H1 (cell line): ENCODE measurements around the gene CFLAR. TPM values are rescaled to one million over a fixed set of nuclear protein-coding genes. Genes with fewer than 3 reads are reported as not detected.

Experiments
- CTCF ChIA-PET: fragments of 300-600 bp; sonication (Branson Sonifier 250); formaldehyde crosslinking; loops from one replicate; lab custom pipeline; 2021; ENCODE audit not compliant: partially characterized antibody; lab: Charles Lee
- POLR2A ChIA-PET: fragments of 300-600 bp; sonication (Branson Sonifier 250); formaldehyde crosslinking; loops from one replicate; lab custom pipeline; 2021; ENCODE audit warnings: inconsistent platforms; ENCODE audit not compliant: partially characterized antibody; lab: Charles Lee
- DNase-seq, 2 experiments: peaks; one replicate each; pipeline versions ENCODE4 v3.0.0 to v3.0.0-alpha.2; 2010 to 2022; ENCODE audit warnings: low spot score in 2 of 2, low read depth in 1 of 2, mixed read lengths in 1 of 2
- FAIRE-seq: peaks from 2 replicates; lab custom pipeline; 2011; peaks lifted over from hg19 to GRCh38; lab: Jason Lieb, UNC
- H2AFZ ChIP-seq: 2 replicates; pipeline ENCODE4 v1.8.1; 2012; ENCODE audit warnings: low read length, inconsistent platforms
- H2AK5ac ChIP-seq: 2 replicates; pipeline ENCODE4 v1.6.1; 2013; ENCODE audit warnings: low read depth, low read length
- H2BK120ac ChIP-seq: replicated peaks from 2 replicates; pipeline ENCODE3; 2013; ENCODE audit warnings: low read depth, low read length, inconsistent platforms
- H2BK12ac ChIP-seq: 2 replicates; pipeline ENCODE4 v1.6.1; 2013; ENCODE audit warnings: low read depth, low read length
- H2BK15ac ChIP-seq: 2 replicates; pipeline ENCODE4 v1.6.1; 2013; ENCODE audit warnings: low read length
- H2BK20ac ChIP-seq: 2 replicates; pipeline ENCODE4 v1.6.1; 2013; ENCODE audit warnings: low read length
- H2BK5ac ChIP-seq: 2 replicates; pipeline ENCODE4 v1.6.1; 2013; ENCODE audit warnings: low read depth, low read length
- H3K14ac ChIP-seq: 2 replicates; pipeline ENCODE4 v1.6.1; 2013; ENCODE audit warnings: inconsistent platforms; ENCODE audit not compliant: insufficient read length
- H3K18ac ChIP-seq: 2 replicates; pipeline ENCODE4 v1.6.1; 2013; ENCODE audit warnings: low read length; ENCODE audit errors: extremely low read depth
- H3K23ac ChIP-seq: 2 replicates; pipeline ENCODE4 v1.6.1; 2013; ENCODE audit warnings: inconsistent platforms; ENCODE audit not compliant: insufficient read length
- H3K23me2 ChIP-seq: 2 replicates; pipeline ENCODE4 v1.6.1; 2013; ENCODE audit warnings: low read depth, low read length
- H3K27ac ChIP-seq: 2 replicates; pipeline ENCODE4 v1.6.1; 2011; ENCODE audit warnings: low read depth, low read length, inconsistent platforms
- H3K27me3 ChIP-seq, 4 experiments: replicated peaks in 1 of 4; 1 replicate in 1 of 4; 2 replicates in 3 of 4; pipeline versions ENCODE4 v1.6.1 to v1.8.1; 2011 to 2013; ENCODE audit warnings: low read length in 3 of 4, mild to moderate bottlenecking in 3 of 4, inconsistent platforms in 2 of 4, mixed read lengths in 2 of 4, moderate library complexity in 1 of 4; ENCODE audit not compliant: control insufficient read depth in 3 of 4, insufficient read depth in 3 of 4; ENCODE audit errors: extremely low read depth in 1 of 4
- H3K36me3 ChIP-seq, 4 experiments: 2 replicates each; pipeline versions ENCODE4 v1.6.1 to v1.8.1; 2011 to 2013; ENCODE audit warnings: mild to moderate bottlenecking in 4 of 4, low read length in 3 of 4, moderate library complexity in 2 of 4, control low read depth in 1 of 4, inconsistent platforms in 1 of 4; ENCODE audit not compliant: insufficient read depth in 4 of 4, control insufficient read depth in 2 of 4
- H3K4ac ChIP-seq: replicated peaks from 2 replicates; pipeline ENCODE3; 2013; ENCODE audit warnings: low read length, low read depth, mixed read lengths, inconsistent platforms; ENCODE audit not compliant: insufficient read length
- H3K4me1 ChIP-seq, 4 experiments: replicated peaks in 1 of 4; 1 replicate in 1 of 4; 2 replicates in 3 of 4; pipeline versions ENCODE4 v1.6.1 to v1.8.1; 2011 to 2013; ENCODE audit warnings: low read length in 3 of 4, inconsistent platforms in 2 of 4, mixed read lengths in 1 of 4; ENCODE audit not compliant: insufficient read depth in 4 of 4, control insufficient read depth in 3 of 4
- H3K4me2 ChIP-seq, 2 experiments: 2 replicates each; pipeline versions ENCODE4 v1.6.1 to v1.8.1; 2011 to 2013; ENCODE audit warnings: low read depth in 2 of 2, low read length in 2 of 2, control low read depth in 1 of 2, inconsistent platforms in 1 of 2, mild to moderate bottlenecking in 1 of 2; ENCODE audit not compliant: insufficient read depth in 1 of 2
- H3K4me3 ChIP-seq, 4 experiments: fragments of 200-600, 300-600 bp in 1 of 4; sonication (generic), shearing (Covaris generic), sonication (Bioruptor Twin) in 1 of 4; 2 replicates each; pipeline versions ENCODE4 v1.5.1 to v1.8.1; 2011 to 2016; ENCODE audit warnings: low read length in 4 of 4, low read depth in 3 of 4, control low read depth in 2 of 4, inconsistent platforms in 2 of 4, mild to moderate bottlenecking in 2 of 4, mixed read lengths in 1 of 4, moderate library complexity in 1 of 4; ENCODE audit not compliant: insufficient read depth in 2 of 4; ENCODE audit errors: extremely low read depth in 1 of 4
- H3K56ac ChIP-seq: replicated peaks from 2 replicates; pipeline ENCODE3; 2013; ENCODE audit warnings: low read depth, mild to moderate bottlenecking, mixed read lengths, low read length, inconsistent platforms; ENCODE audit not compliant: insufficient read length
- H3K79me1 ChIP-seq: 2 replicates; pipeline ENCODE4 v1.6.1; 2013; ENCODE audit warnings: low read depth, low read length, control low read depth
- H3K79me2 ChIP-seq, 2 experiments: 2 replicates each; pipeline versions ENCODE4 v1.6.1 to v1.8.1; 2012 to 2013; ENCODE audit warnings: low read length in 2 of 2, mild to moderate bottlenecking in 2 of 2, inconsistent platforms in 1 of 2; ENCODE audit not compliant: insufficient read depth in 2 of 2, control insufficient read depth in 1 of 2
- H3K9ac ChIP-seq, 4 experiments: replicated peaks in 1 of 4; 1 replicate in 1 of 4; 2 replicates in 3 of 4; pipeline versions ENCODE4 v1.6.1 to v1.8.1; 2011 to 2013; ENCODE audit warnings: low read depth in 3 of 4, low read length in 3 of 4, control low read depth in 2 of 4, mild to moderate bottlenecking in 2 of 4, moderate library complexity in 2 of 4, inconsistent platforms in 1 of 4; ENCODE audit errors: extremely low read depth in 1 of 4
- H3K9me3 ChIP-seq, 2 experiments: 2 replicates each; pipeline versions ENCODE4 v1.6.1 to v1.8.1; 2012 to 2013; ENCODE audit warnings: mild to moderate bottlenecking in 2 of 2, moderate library complexity in 2 of 2, control low read depth in 1 of 2, inconsistent platforms in 1 of 2, low read depth in 1 of 2, low read length in 1 of 2, mixed read lengths in 1 of 2; ENCODE audit not compliant: insufficient read depth in 2 of 2
- H4K20me1 ChIP-seq, 2 experiments: replicated peaks in 1 of 2; 2 replicates each; pipeline versions ENCODE3 to v1.8.1; 2011 to 2013; ENCODE audit warnings: inconsistent platforms in 2 of 2, low read length in 2 of 2, mild to moderate bottlenecking in 1 of 2; ENCODE audit not compliant: insufficient read depth in 2 of 2, control insufficient read depth in 1 of 2
- H4K5ac ChIP-seq: 2 replicates; pipeline ENCODE4 v1.6.1; 2013; ENCODE audit warnings: low read length, low read depth, mixed read lengths, inconsistent platforms; ENCODE audit not compliant: insufficient read length
- H4K8ac ChIP-seq: 2 replicates; pipeline ENCODE4 v1.8.0; 2013; ENCODE audit warnings: mild to moderate bottlenecking, moderate library complexity, low read length, inconsistent platforms; ENCODE audit not compliant: insufficient read depth; ENCODE audit errors: extremely low read depth
- H4K91ac ChIP-seq: replicated peaks from 2 replicates; pipeline ENCODE3; 2013; ENCODE audit warnings: low read length, mixed read lengths, inconsistent platforms; ENCODE audit not compliant: insufficient read length
- PHF8 ChIP-seq: fragments of 200-600 bp; sonication (generic); conservative IDR thresholded peaks from 2 replicates; pipeline ENCODE4 v1.7.1; 2012; ENCODE audit warnings: low read depth, mild to moderate bottlenecking, inconsistent platforms, low read length, moderate library complexity
- WGBS, 2 experiments: shearing (Covaris generic) in 1 of 2; methylation state at CpG; one replicate each; pipeline versions ENCODE4 v1.1.6 to v1.1.7; 2013 to 2015; ENCODE audit warnings: low lambda C conversion rate in 2 of 2, mixed read lengths in 2 of 2, inconsistent platforms in 1 of 2, low coverage in 1 of 2, missing lambda C conversion rate in 1 of 2; ENCODE audit not compliant: insufficient replicate concordance in 2 of 2, insufficient coverage in 1 of 2, insufficient read length in 1 of 2; ENCODE audit errors: extremely low coverage in 1 of 2, missing lambda C conversion rate in 1 of 2; 5-methylcytosine and 5-hydroxymethylcytosine counted together
- polyA plus RNA-seq, 7 experiments: library from polyadenylated mRNA; depleted of rRNA in 3 of 7; stranded (reverse) in 5 of 7; unstranded in 2 of 7; fragments of >200 nt in 5 of 7; fragments of 200-250 nt in 2 of 7; gene quantifications; 1 replicate in 5 of 7; 2 replicates in 1 of 7; 4 replicates in 1 of 7; pipeline versions ENCODE4 v1.2.1 to v1.2.3, GENCODE V29; 2011 to 2013; ENCODE audit warnings: missing spikeins in 2 of 7, mixed read lengths in 2 of 7
- total RNA-seq: library from RNA; stranded (reverse); fragmentation: NEBNext Ultra II Directional; extraction: Animal tissue kit (Norgen Biotek cat#: 25700); gene quantifications from 2 replicates; pipeline ENCODE4 v1.2.1, GENCODE V29; 2021

CFLAR gene
- total and polyA plus RNA-seq, 2 of the 8 experiments (the other 6 are each of a cell fraction or from before 2014, with no cell fraction given), result 1.1 to 3.9 TPM

GRCh38 chr2:201219328-201220096, 103.5 kb downstream of the CFLAR start:
- Histone ChIP-seq H4K5ac (peak overlapping the region; percentile 26), H3K27ac (no peak overlapping the region), H2AFZ (no peak overlapping the region), H2BK120ac (no peak overlapping the region), H2BK20ac (peak overlapping the region; percentile 29; the same call in 1 of the 2 replicates), H3K4me3 (peak overlapping the region in 1 of 4 experiments; percentile 38; a peak in 1 of 8 replicates), H4K91ac (no peak overlapping the region), H3K23ac (no peak overlapping the region), H3K18ac (peak overlapping the region; percentile 88; the same call in 1 of the 2 replicates), H3K23me2 (no peaks in the 10 kb centered on the region), H3K9ac (no peak overlapping the region), H2BK5ac (peak overlapping the region; percentile 55; the same call in 1 of the 2 replicates), H3K4me2 (peak overlapping the region; percentile 43 to 71), H3K79me1 (no peaks in the 10 kb centered on the region), H3K14ac (no peak overlapping the region), H3K79me2 (no peaks in the 10 kb centered on the region), H3K56ac (no peak overlapping the region), H2BK15ac (no peak overlapping the region), H3K27me3 (no peaks in the 10 kb centered on the region), H2BK12ac (peak overlapping the region; percentile 95), H3K4ac (no peak overlapping the region), H3K9me3 (no peaks in the 10 kb centered on the region; a peak in 1 of 4 replicates), H4K8ac (no peak overlapping the region), H3K4me1 (peaks cover 5 to 23% (median 13%) of the 10 kb centered on the region in 4 experiments; a peak in 6 of 7 replicates), H3K36me3 (no peaks in the 10 kb centered on the region), H2AK5ac (no peak overlapping the region; the same call in 1 of the 2 replicates), H4K20me1 (no peaks in the 10 kb centered on the region)
- POLR2A ChIA-PET, result interaction anchor here (0.5 to 3.6 kb wide), 4 partner anchors 13 to 257 kb away, joined by 3 to 9 read pairs (median 4); no protein-coding TSS in a partner anchor
- CTCF ChIA-PET, result interaction anchor here (1.1 to 5.1 kb wide), 6 partner anchors 10 to 257 kb away, joined by 3 to 40 read pairs (median 4); partner anchors contain the start of gene CASP10
- DNase-seq (no peak), FAIRE-seq (no peak)
- 84% methylated on average over 5 of the region's 5 CpGs; no CpG with 5 or more reads in 1 of the 2 experiments for WGBS, 2 experiments
- no peak for TF ChIP-seq PHF8
